ENCODE measurements around the gene SSR2. TPM values are rescaled to one million over a fixed set of nuclear protein-coding genes. Genes with fewer than 3 reads are reported as not detected.

The SSR2 gene
- total RNA-seq, 4 donors from 2014 or later = 97.6 to 474 (median 227) TPM

- intact Hi-C loops (cut with DNase I; ENCODE audit: low total_unique reads) = no loop called here
- no peaks in the 10 kb centered on the region for H3K4me1 ChIP-seq
- no peak overlapping the region for H3K27ac ChIP-seq
- TF ChIP-seq POLR2A (IDR thresholded peaks at IDR 0.05) (no peak), CTCF (IDR thresholded peaks at IDR 0.05) (no peak)
- DNase-seq = no peak
- no peaks in the 10 kb centered on the region for H3K9me3 ChIP-seq
- H3K36me3 ChIP-seq = no peaks in the 10 kb centered on the region
- H3K4me3 ChIP-seq = no peak overlapping the region
- H3K27me3 ChIP-seq = no peaks in the 10 kb centered on the region
These were observed 45.1 kb upstream of the SSR2 start for GRCh38 chr1:156065871-156066270.

GRCh38 chr1:156065212-156065611 is 44.5 kb upstream of the SSR2 start:
- no peak for TF ChIP-seq POLR2A (IDR thresholded peaks at IDR 0.05)
- TF ChIP-seq CTCF (IDR thresholded peaks at IDR 0.05) = no peak
- H3K27ac ChIP-seq = no peak overlapping the region
- intact Hi-C loops (cut with DNase I; ENCODE audit: low total_unique reads) = no loop called here

GRCh38 chr1:156064615-156065014 is 43.9 kb upstream of the SSR2 start:
- no peak for DNase-seq
- intact Hi-C loops (cut with DNase I; ENCODE audit: low total_unique reads) = no loop called here

More at GRCh38 chr1:156065212-156065611, 44.5 kb upstream of the SSR2 start:
- Histone ChIP-seq H3K9me3 (no peaks in the 10 kb centered on the region), H3K27me3 (no peaks in the 10 kb centered on the region), H3K36me3 (no peaks in the 10 kb centered on the region), H3K4me3 (no peak overlapping the region), H3K4me1 (no peaks in the 10 kb centered on the region)
- DNase-seq = no peak

GRCh38 chr1:156063997-156064285 is 43.2 kb upstream of the SSR2 start:
- Histone ChIP-seq H3K4me1 (no peaks in the 10 kb centered on the region), H3K27me3 (no peaks in the 10 kb centered on the region), H3K4me3 (no peak overlapping the region), H3K27ac (no peak overlapping the region), H3K36me3 (no peaks in the 10 kb centered on the region), H3K9me3 (no peaks in the 10 kb centered on the region)
- intact Hi-C loops (cut with DNase I; ENCODE audit: low total_unique reads) = no loop called here
- DNase-seq = no peak
- TF ChIP-seq CTCF (IDR thresholded peaks at IDR 0.05) (no peak), POLR2A (IDR thresholded peaks at IDR 0.05) (no peak)

More at GRCh38 chr1:156064615-156065014, 43.9 kb upstream of the SSR2 start:
- no peaks in the 10 kb centered on the region for H3K9me3 ChIP-seq
- TF ChIP-seq CTCF (IDR thresholded peaks at IDR 0.05) (no peak), POLR2A (IDR thresholded peaks at IDR 0.05) (no peak)
- no peak overlapping the region for H3K4me3 ChIP-seq
- H3K27me3 ChIP-seq = no peaks in the 10 kb centered on the region
- H3K27ac ChIP-seq = no peak overlapping the region
- H3K4me1 ChIP-seq = no peaks in the 10 kb centered on the region
- H3K36me3 ChIP-seq = no peaks in the 10 kb centered on the region

GRCh38 chr1:156062189-156062588 is 41.4 kb upstream of the SSR2 start:
- DNase-seq = no peak
- Histone ChIP-seq H3K4me1 (no peaks in the 10 kb centered on the region), H3K36me3 (no peaks in the 10 kb centered on the region), H3K27ac (no peak overlapping the region), H3K4me3 (no peak overlapping the region), H3K27me3 (no peaks in the 10 kb centered on the region), H3K9me3 (no peaks in the 10 kb centered on the region)
- TF ChIP-seq CTCF (IDR thresholded peaks at IDR 0.05) (no peak), POLR2A (IDR thresholded peaks at IDR 0.05) (no peak)
- intact Hi-C loops (cut with DNase I; ENCODE audit: low total_unique reads) = no loop called here

Data from uterus (tissue), 4 donors.